GM18520 (cell line): ENCODE results near the gene VAPB.
"Not testable (repeated sequence)": the region's sequence is repeated elsewhere in the genome, so short reads cannot be mapped to it uniquely, and the experiment has no call there.

Experiments
- ATAC-seq: cut with Tn5 transposase; IDR thresholded peaks from one replicate; pipeline ENCODE4 v1.9.1; 2021; ENCODE audit not compliant: unreplicated experiment

The VAPB gene, protein sequence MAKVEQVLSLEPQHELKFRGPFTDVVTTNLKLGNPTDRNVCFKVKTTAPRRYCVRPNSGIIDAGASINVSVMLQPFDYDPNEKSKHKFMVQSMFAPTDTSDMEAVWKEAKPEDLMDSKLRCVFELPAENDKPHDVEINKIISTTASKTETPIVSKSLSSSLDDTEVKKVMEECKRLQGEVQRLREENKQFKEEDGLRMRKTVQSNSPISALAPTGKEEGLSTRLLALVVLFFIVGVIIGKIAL

DNA sequence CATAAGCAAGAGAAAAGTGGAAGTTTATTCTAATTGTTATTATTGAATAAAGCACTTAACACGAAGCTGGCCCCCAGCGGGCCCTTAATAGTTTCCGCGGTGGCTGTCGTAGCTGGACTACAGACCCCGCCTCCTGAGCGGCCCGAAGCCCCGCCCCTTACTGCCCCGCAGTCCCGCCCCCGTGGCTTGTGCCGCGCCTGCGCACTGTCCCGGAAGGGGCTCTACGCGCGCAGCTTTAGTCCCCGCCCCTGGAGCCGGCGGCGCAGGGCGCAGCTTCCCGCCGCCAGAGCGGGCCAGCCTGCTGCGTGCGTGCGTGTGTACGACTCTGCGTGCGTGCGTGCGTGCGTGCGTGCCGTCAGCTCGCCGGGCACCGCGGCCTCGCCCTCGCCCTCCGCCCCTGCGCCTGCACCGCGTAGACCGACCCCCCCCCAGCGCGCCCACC is at the start of gene VAPB:
Gene VAPB (plus strand): TSS at position 348 of the 442 bp plus-strand sequence. CDS start 231 bp downstream, outside the sequence.
- peak; percentile 85 for ATAC-seq

DNA sequence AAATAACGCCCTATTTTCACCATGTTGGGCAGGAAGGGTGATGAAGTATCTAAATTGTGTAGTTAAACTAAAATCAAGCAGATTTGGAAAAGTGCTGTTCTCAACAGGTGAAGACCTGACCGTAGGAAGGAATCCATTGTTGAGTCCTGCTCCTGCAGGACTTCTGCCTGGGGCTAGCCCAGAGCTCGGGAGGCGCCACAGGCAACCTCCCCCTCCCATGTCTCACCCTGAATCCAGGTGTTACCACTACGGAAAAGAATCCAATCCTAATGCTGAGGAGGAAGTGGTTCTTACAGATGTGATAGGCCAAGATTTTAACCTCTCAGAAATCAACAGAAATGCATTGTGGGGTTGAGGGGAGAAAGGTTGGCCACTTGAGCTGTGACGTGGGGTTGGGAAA is 49.3 kb upstream of the VAPB start:
- ATAC-seq, result no peak

DNA sequence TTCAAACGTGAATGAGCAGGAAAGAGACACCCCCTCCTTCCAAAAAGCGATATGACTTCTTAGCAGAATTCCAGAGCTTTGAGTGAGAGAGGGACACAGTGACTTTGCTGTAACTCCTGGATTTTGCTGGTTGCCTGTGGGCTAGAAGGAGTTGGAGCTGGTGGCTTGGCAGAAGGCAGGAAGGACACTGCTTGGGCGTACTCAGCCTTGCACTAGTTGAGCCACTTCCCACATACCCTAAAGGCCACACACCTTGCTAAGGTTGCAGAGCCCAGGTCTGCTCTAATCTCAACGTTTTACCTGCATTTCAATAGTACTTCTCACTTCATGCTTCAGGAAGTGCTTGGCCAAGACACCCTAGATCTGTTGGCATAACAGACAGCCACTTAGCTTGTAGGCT is 48.9 kb upstream of the VAPB start:
- ATAC-seq, result no peak

DNA sequence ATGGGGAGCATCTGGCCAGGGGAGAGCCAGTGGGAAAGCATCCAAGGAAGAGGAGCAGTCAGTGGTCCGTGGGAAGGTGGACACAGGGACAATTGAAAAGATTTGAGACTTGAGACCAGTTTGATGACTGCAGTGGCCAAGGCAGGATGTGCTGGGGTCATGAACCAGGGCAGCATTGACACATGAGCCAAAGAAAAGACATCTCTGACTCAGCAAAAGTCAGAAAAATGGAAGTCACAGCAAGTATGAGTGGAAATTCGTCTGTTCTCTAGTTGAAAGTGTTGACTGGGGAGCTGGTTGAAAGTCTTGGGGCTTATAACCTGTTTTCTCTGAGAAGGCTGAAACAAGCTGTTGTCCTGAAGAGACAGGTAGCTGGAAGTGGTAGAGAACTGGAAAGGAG is 48.2 kb upstream of the VAPB start:
- no peak for ATAC-seq

DNA sequence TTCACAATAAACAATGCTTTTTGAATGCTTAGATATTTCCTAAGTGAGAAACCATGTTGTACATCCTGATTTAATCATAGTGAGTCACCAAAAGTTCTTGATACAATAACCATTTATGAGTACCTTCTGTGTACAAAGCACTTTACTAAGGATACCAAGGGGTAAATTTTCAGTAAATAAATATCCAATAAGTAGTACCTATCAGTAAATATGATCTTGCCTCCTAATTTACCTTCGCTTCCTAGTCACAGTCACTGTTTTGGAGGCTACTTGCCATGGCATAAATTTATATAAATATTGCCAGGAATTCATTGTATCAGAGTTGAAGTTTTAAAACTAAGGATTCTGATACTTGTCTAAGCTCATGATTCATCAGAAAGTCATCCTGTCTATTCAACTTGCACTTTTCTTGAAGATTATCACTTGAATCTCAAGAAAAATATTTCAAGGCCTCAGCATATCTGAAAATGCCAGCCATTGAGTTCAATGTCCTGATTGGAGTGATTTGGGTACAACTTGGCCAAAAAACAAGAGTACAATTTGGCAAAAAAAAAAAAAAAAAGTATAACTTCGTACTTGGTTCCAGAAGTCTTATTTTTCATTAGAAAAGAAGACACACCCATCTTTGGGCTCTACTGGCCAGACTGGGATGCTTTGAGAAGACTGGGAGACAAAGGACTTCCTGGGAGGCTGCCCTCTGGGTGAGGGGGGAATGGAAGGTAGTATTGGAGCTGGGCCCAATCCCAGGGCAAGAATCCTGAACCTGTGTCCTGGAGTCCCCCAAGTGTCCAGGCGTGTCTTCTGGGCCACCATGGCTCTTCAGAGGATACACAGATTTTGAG is 46.7 kb upstream of the VAPB start:
- no peak for ATAC-seq

DNA sequence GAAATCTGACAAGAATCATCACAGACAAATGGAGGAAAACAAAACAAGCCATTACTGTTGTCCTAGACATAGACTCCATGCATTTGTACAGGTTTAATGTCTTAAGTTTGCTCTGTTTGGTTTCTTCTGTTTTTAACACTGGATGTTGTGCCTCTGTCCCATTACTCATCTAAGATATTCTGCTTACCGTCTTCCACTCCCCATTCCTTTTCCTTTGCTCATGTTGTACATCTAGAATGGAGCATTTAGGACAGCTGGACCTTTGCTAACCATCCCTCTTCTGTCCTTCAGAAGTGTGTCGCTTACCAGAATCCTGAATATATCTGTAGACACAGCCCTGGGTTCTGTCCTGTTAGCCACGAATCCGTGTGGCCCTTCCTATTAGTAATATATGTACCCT is 44.3 kb upstream of the VAPB start:
- ATAC-seq, result no peak

DNA sequence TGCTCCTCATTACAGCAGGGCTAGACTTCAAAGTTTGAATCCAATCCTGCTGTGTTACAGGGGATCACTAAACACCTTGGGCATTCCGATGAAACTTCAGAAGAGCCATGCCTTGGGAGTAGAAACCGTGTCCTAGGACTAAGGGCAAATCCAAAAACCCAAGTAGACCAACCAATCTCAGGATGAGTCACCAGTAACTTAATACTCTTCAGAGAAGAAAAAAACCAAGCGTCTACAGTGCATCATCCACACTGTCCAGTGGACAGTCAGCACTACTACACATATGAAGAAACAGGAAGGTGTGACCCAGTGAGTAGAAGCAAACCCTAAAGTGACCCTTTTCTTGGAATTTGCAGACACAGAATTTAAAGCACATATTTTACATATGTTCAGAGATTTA is 39.5 kb upstream of the VAPB start:
- ATAC-seq, result no peak

DNA sequence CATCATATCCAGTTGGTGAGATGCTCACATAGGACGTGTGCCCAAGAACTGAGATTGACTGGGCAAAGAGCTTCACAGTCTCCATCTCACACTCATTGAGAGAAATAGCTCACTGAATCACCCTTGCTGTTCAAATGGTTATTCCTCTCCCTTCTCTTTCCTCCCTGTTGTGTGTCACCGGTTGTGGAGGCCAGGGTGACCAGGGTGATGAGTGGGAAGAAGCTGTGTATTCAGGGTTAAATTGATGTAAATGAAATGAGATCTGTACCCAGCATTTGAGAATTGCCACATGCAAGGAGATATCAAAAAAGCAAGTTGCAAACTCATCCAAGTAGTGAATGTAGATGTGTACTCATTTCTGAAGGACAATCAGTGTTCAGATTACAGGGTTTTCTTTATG is 36.6 kb upstream of the VAPB start:
- no peak for ATAC-seq

DNA sequence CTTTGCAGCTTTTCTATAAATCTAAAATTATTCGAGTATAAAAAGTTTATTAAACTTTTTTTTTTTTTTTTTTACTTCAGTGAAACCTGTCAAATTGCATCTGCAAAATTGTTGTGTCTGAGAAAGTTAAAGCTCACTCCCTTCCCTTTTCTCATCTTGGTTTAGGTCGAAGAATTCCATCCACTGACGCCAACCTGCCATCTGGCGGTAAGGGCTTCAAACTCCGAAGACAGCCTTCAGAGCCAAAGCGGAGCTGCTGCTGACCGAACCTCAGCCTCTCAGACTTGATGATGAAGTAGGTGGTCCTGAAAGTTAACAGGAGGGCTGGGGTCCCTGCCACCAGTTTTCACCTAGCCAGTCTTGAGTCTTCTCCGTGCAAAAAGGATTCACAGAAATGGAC is 29.6 kb upstream of the VAPB start:
- ATAC-seq, result no peak

DNA sequence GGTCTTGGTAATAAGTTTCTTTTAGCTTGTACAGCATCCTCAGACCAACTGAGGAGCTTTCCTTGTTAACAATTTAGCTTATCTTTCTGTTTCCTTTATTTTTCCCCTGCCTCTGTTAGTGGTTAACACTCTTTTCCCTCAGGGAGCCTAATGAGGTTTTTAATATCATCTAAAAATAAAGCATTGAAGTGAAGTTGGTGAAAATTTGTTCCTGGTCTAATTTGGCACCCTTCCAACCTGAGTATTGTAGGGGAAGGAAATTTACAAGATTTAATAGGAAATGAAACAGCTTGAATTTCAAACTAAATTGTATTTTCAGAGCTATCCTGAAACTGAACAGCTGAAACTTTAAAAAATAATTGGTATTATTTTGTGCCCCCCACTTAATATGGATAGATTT is 28.1 kb upstream of the VAPB start:
- no peak for ATAC-seq

DNA sequence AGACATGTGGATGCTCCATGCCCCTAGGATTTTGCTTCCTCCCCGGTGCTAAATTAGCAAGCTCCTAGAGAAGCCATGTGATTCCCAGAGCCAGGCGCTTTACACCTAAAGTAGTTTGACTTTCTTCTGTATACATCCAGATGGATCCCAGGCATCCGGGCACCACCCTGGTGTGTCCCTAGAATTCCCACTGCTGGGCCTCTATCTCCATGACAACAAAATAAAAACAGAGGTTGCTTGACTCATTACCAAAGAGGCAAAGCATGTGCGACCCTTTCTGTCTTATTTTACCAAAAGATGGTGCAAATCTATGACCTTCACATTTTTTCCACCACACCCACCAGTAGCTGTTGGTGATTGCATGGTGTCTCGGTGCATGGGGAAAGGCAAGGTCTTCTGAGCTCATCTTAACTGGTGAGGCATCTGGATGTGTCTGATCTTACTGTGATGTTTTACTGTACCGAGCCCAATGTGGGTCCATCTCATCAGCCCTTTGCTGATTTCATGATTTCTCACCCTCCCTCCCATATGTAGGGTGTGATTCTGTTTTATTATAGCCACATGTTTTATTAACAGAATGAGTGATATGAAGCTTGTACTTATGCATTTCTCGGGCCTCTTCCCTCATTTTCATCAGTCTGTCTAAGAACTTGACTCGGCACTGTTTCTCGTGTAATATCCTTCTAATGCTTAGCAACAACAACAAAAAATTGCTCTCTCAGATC is 27.4 kb upstream of the VAPB start:
- ATAC-seq, result no peak

DNA sequence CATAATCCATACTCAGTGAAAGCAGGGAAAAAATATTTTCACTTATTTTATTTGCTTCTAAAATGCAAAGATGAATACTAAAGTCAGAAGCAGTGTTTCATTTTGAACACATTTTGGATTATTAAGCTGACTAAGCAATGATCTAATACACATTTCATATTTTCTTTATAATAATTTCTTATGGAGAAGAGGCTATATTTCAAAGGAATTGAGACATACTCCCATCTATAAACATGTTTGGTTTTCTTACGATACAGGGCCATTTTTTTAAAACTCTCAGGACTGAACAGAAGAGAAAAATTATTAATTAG is 26.9 kb upstream of the VAPB start:
- ATAC-seq, result no peak

DNA sequence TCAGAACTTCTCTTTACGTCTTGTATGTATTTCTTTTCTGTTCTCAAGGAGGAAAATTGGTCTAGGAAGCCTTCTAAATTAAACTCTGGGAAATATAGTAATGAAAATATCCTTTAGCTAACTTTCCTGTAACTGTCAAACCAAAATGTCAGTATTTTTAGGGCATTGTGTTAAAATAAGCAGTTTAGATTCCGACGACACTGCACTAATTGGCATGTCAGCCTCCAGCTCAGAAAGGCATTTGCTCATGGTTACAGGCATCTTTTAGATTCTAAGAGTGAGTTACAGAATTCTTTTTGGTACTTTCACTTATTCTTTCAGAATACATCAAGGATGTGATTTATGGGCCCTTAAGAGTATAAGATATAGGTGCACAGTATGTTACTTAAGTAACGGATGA is 26.1 kb upstream of the VAPB start:
- ATAC-seq, result no peak

DNA sequence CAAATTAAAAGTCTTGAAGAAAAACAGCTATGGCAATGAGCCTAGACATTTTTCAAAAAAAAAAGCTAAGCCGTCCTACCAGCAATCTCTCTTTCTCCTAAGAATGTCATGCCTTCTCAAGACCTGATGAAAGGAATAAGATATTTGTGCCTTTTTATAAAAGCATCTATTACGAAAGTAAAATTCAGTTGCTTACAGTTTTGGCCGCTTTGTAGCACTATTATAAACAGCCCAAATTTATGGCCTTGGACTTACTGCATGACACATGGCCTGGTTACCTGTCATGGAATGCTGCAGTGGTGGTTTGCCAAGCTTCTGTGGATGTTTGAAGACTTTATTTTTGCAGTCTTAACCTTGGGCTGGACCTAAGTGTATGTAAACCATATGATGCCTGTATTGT is 22.2 kb upstream of the VAPB start:
- ATAC-seq, result no peak

DNA sequence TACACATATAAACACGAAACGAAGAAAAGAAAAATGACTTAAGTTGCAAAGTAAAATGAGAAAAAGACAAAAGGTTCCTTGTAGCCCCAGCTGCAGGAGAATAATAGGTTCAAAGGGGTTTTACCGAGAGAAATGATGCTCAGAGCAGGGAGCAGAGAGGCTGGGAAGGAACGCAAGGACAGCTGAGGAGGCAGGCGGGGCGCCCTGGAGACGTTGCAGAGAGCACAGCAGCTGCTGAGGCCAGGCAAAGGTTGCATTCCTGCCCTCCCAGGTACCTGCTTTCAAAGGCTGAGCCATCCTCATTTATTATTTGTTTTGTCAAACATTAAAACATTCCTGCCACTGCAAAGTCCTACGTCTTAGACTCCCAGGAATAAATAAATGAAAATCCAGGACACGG is 16.2 kb upstream of the VAPB start:
- ATAC-seq, result no peak

DNA sequence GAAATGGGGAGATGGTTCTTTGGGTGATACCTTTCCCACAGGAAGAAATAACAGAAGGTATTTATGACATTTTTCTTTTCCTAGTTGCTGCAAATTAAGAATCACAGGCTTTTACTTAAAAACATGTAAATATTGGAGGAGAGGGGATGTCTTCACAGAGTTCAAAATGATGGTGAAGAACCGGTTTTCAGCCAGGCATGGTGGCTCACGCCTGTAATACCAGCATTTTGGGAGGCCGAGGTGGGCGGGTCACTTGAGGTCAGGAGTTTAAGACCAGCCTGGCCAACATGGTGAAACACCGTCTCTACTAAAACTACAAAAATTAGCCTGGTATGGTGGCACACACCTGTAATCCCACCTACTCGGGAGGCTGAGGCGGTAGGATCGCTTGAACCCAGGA is 15.7 kb upstream of the VAPB start:
- not testable (repeated sequence) for ATAC-seq

DNA sequence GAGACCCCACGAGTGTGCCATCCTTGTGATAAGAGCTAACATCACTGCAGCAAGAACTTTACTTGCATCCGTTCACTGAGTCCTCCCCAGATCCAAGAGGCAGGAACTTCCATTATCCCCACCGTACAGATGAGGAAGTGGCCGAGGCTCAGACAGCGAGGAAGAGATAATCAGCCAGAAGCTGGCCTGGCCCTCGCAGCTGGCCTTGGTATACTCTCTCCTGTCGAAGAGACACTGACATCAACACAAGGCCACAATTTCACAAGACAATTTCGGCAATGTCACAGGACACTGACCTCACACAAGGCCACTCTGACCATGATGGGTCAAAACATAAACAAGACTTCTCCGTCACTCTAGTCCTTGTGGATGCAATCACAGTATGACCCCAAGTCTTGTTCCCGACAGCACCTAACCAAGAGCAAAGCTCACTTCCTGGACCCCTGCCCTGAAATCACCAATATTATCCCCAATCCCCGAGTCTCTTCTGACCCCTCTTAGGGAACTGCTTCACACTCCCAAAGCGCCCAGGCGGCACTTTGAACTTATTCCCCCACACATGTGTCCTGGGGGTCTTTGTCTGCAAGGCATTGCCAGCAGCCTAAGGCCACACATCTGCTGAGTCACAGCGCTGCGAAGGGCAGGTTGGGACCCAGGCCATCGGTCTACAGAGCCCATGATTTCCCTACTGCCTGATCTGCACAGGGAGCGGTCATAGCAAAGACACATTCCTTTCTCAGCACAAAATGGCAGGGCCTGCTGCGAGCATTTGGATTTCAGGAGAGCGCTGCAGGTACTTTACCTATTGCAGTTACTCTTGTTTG is 14.8 kb upstream of the VAPB start:
- no peak for ATAC-seq

DNA sequence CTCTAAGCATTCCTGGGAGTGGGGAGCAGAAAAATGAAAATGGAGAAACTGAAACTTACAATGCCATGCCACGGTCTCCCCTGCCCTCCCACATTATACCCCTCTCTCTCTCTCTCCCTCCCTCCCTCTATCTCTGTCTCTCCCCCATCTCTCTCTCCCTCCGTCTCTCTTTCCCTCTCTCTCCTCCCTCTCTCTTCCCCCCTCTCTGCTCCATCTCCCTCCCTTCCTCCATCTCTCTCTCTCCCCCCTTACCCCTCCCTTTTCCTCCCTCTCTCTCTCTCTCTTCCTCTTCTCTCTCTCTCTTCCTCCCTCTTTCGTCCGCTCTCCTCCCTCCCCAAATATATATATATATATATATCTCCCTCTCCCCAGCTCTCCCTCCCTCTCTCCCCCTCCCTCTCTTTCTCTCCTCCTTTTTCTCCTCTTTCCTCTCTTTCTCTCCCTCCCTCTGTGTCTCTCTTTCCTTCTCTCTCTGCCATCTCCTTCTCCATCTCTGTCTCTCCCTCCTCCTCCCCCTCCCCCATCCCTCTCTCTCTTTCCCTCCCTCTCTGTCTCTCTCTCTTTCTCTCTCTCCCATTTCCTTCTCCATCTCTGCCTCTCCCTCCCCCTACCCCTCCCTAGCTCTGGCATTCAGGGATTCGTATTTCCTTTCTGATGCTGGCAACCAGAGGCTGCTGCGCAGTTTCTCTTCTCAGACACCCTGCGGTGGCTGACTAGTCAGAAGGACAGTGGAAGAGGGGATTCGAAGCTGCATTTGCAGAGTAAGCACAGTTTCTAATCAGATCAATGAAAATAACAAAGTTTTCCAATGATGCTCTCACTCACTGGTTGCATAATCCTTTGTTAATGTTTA is 13.9 kb upstream of the VAPB start:
- no peak for ATAC-seq

DNA sequence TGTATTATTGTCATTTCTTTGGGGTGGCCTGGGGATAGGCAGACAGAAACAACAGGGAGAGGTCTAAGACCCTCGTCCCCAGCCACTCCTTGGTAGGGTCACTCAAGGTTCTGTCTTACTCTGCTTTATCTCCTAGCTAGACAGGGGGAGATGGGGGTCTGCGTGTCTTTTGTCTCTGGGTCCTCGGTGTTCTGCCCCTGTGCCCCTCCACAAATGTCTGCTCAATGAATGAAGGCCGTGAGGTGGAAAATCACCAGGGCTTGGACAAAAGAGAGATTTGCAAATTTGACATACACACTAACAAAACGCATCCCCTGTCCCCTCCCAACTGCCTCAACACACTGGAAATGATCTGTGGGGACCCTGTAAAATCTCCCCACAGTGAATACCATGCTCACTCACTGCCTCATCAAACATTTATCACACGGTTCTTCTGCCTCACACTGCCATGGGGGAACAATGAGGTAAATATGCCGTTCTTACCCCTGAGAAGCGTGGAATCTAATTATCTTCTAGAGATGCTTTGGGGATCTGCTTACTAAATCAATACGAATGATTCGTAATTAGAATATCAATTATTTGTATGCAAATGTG is 13.2 kb upstream of the VAPB start:
- ATAC-seq, result no peak

DNA sequence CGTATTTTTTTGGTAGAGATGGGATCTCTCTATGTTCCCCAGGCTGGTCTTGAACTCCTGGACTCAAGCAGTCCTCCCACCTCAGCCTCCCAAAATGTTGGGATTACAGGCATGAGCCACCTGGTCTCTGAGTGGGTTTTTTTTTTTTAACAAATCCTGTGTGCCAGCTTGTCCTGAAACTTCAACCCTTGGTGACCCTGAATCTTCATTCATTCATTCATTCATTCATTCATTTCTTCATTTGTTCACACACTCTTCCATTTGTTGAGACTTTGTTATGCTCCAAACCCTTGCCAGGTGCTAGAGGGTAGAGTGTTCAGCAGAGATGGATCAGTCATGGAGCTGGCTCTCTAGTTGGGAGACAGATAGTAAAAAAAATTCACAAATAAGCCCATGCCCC is 12.0 kb upstream of the VAPB start:
- ATAC-seq, result no peak
